A549 treated with CpdA at 1 μM for 4 hours (cell line): ENCODE measurements around the gene MIA3. TPM values are rescaled to one million over a fixed set of nuclear protein-coding genes. Genes with fewer than 3 reads are reported as not detected.

Experiments
- total RNA-seq: library from RNA; stranded (reverse); fragments of 200-300 nt; extraction: Qiagen RNA extraction; gene quantifications from 5 replicates; pipeline ENCODE4 v1.2.3, GENCODE V29; 2022; ENCODE audit warnings: low read depth

Gene MIA3, protein sequence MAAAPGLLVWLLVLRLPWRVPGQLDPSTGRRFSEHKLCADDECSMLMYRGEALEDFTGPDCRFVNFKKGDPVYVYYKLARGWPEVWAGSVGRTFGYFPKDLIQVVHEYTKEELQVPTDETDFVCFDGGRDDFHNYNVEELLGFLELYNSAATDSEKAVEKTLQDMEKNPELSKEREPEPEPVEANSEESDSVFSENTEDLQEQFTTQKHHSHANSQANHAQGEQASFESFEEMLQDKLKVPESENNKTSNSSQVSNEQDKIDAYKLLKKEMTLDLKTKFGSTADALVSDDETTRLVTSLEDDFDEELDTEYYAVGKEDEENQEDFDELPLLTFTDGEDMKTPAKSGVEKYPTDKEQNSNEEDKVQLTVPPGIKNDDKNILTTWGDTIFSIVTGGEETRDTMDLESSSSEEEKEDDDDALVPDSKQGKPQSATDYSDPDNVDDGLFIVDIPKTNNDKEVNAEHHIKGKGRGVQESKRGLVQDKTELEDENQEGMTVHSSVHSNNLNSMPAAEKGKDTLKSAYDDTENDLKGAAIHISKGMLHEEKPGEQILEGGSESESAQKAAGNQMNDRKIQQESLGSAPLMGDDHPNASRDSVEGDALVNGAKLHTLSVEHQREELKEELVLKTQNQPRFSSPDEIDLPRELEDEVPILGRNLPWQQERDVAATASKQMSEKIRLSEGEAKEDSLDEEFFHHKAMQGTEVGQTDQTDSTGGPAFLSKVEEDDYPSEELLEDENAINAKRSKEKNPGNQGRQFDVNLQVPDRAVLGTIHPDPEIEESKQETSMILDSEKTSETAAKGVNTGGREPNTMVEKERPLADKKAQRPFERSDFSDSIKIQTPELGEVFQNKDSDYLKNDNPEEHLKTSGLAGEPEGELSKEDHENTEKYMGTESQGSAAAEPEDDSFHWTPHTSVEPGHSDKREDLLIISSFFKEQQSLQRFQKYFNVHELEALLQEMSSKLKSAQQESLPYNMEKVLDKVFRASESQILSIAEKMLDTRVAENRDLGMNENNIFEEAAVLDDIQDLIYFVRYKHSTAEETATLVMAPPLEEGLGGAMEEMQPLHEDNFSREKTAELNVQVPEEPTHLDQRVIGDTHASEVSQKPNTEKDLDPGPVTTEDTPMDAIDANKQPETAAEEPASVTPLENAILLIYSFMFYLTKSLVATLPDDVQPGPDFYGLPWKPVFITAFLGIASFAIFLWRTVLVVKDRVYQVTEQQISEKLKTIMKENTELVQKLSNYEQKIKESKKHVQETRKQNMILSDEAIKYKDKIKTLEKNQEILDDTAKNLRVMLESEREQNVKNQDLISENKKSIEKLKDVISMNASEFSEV (N-terminal part only)
- 22.4 to 28.4 TPM (median 24.0 TPM) in 5 replicates for total RNA-seq

DNA sequence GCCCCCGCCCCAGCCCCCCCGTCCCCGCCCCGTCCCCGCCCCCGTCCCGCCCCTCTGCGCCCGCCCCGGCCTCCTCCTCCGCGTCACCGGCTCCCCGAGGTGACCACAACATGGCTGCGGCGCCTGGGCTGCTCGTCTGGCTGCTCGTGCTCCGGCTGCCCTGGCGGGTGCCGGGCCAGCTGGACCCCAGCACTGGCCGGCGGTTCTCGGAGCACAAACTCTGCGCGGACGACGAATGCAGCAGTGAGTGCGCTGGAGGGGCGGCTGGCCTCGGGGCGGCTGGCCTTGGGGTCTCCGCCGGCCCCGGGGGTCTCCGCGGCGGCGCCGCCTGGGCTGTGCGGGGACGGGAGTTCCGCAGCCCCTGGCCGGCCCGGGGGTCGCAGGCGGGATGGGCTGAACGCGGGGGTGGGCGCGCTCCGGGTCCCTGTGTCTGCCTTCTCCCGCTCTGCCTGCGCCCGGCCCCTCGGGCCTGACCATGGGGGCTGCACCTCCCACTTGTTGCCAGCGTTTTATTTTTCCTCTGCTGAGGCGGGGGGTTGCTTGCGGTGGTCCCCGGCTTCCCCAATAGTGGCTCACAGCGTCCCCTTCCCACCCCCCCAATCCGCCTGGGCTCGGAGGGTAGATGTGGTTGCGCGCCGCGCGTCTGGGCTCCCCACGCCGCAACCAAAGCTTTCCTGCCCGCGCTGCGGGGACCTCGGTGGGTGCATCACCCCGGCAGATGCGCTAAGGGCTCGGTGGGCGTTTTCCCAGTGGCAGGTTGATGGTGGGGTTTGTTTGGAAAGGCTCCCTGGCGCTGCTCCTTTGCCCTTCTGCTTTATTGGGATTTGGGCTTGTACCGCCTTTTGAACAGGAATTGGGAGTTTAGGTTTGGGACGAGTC, at the start of gene MIA3:
MIA3 (plus strand) TSS at position 97 of the 879 bp plus-strand sequence; CDS start at position 111, 14 bp downstream.

DNA sequence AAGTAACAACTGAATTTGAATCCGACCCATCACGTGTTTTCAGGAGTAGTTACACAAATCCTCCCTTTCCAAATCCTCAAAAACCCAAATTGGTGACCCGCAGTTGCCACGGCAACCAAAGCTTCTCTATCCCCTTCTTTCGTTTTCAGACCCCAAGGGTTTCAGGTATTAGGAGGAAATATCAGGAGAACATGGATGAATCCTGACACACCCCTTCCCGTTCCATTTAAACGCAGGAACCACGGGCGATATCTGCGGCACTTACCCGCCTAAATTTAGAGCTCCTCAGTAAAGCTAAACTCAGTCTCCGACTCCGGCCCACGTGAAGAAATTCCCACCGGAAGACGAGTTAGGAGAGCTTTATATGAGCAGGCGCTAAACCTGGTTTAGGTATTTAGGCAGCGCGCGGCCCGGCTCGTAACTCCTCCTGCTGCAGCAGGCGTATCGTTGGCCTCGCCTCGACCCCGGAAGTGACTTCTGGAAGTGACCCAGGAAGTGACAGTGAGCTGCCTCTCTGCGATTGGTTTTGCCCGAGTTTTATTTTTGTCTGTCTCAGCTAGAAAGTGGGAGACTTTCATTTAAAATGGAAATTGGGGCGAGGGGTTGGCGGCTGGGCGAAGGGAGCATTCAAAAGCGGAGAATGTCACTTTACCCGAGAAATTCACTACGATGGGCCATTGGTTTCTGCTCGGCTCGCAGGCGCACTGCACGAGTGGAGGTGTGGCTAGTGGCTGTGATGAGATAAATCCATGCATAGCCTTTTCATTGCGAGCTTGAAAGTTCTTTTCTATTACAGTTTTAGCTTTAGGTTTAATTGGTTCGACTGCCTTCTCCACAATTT, 28.2 kb upstream of the MIA3 start, which contains the start of gene TAF1A:
TAF1A (minus strand) TSS at position 472 of the 841 bp plus-strand sequence.

DNA sequence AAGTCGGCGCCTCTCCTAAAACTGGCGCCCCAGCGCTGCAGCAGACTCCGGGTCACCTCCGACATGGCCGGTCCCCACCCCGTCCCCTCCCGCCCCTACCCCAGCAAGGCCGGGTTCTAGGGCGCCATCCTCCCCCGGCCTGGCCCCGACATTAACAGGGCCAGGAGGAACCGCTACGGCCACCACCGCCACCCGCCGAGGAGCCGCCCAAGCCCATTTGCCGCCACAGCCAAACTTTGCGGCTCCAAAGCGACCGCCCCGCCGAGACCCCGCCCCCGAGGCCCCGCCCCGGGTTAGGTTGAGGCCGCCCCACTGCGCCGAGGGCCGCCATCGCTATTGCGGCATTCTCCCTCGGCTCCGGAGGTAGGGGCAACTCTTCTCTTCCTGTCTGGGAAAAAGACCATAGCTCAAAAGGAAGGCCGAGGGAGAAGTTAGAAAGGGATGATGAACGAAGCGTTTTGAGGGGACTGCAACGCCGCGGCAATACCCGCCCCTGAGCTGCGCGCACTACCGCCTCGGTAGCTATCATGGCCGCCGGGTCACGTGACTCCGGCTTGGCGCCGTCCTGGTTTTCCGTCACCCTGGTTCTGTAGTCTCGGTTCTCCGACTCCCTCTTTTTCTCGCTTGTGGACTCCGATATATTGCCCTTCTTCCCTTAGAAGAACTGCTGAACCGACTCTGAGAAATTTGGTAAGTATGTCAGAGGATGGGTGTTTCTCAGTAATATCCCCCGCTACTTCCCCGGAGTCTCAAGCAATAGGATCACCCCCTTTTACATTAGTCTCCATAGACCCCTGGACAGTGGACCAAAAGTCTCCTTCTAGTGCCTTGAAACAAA, 94.6 kb downstream of the MIA3 start, which contains the start of the genes AIDA and BROX:
AIDA (minus strand) TSS at position 239 of the 838 bp plus-strand sequence; CDS start at position 65, 174 bp downstream.
BROX (plus strand) TSS at position 312 of the 838 bp plus-strand sequence. CDS start 3,136 bp downstream, outside the sequence.

Other genes with a start within 250 kb of the MIA3 start
- 8.9 to 10.4 TPM (median 10.0 TPM) in 5 replicates for gene HHIPL2, start 70.0 kb upstream of the MIA3 start, total RNA-seq
- 10.6 to 16.3 TPM (median 11.6 TPM) in 5 replicates for gene TAF1A, start 28.2 kb upstream of the MIA3 start, total RNA-seq
- gene AIDA, start 94.4 kb downstream of the MIA3 start, total RNA-seq = 59.2 to 67.8 TPM (median 64.9 TPM) in 5 replicates
- gene BROX, start 94.5 kb downstream of the MIA3 start, total RNA-seq = 19.4 to 22.7 TPM (median 20.7 TPM) in 5 replicates
- not detected in 5 replicates for gene FAM177B, start 119.1 kb downstream of the MIA3 start, total RNA-seq
- gene DISP1, start 196.9 kb downstream of the MIA3 start, total RNA-seq = 1.7 to 2.2 TPM (median 1.8 TPM) in 5 replicates